GM19438 (cell line): ENCODE data around the gene SKIL.
A peak's percentile ranks its signal among the peaks of the same experiment; 100 is the strongest.

Experiments used
- ATAC-seq: cut with Tn5 transposase; IDR thresholded peaks from one replicate; pipeline ENCODE4 v1.9.1; 2021; ENCODE audit warnings: low read depth; ENCODE audit not compliant: unreplicated experiment

The SKIL gene

GRCh38 chr3:170391108-170391507, 33.6 kb downstream of the SKIL start:
- no peak for ATAC-seq

- no peak for ATAC-seq
These were observed 40.2 kb downstream of the SKIL start for GRCh38 chr3:170397685-170398084.

- no peak for ATAC-seq
These were observed 47.6 kb downstream of the SKIL start for GRCh38 chr3:170405101-170405500.

GRCh38 chr3:170410428-170411029, 53.0 kb downstream of the SKIL start:
- no peak for ATAC-seq

- no peak for ATAC-seq
These were observed 55.8 kb downstream of the SKIL start for GRCh38 chr3:170413291-170413690.

GRCh38 chr3:170414202-170414663, 56.7 kb downstream of the SKIL start:
- ATAC-seq: peak; percentile 61

GRCh38 chr3:170417090-170417489, 59.6 kb downstream of the SKIL start:
- ATAC-seq: no peak

- no peak for ATAC-seq
These were observed 61.2 kb downstream of the SKIL start, which contains the start of gene CLDN11 for GRCh38 chr3:170418422-170419398. CLDN11 (plus strand) TSS chr3:170418868; CDS start chr3:170419067, 199 bp downstream.

GRCh38 chr3:170419557-170420087, 62.1 kb downstream of the SKIL start:
- no peak for ATAC-seq

GRCh38 chr3:170420307-170420821, 62.8 kb downstream of the SKIL start:
- ATAC-seq: no peak

- ATAC-seq: no peak
These were observed 63.7 kb downstream of the SKIL start for GRCh38 chr3:170421111-170421641.

GRCh38 chr3:170421758-170422157, 64.2 kb downstream of the SKIL start:
- no peak for ATAC-seq

GRCh38 chr3:170423001-170423615, 65.6 kb downstream of the SKIL start:
- ATAC-seq: no peak

- ATAC-seq: no peak
These were observed 67.4 kb downstream of the SKIL start for GRCh38 chr3:170424879-170425278.

- no peak for ATAC-seq
These were observed 68.2 kb downstream of the SKIL start for GRCh38 chr3:170425491-170426239.

- no peak for ATAC-seq
These were observed 68.8 kb downstream of the SKIL start for GRCh38 chr3:170426240-170426797.

- no peak for ATAC-seq
These were observed 70.6 kb downstream of the SKIL start for GRCh38 chr3:170428095-170428494.

GRCh38 chr3:170429050-170429449, 71.5 kb downstream of the SKIL start:
- ATAC-seq: no peak

GRCh38 chr3:170431054-170431453, 73.5 kb downstream of the SKIL start:
- no peak for ATAC-seq
